GM18951 (cell line): ENCODE data around the gene HSPA12B.

Experiments
- POLR2A ChIP-seq: IDR thresholded peaks from 4 replicates; pipeline ENCODE4 v1.6.1; 2011; ENCODE audit warnings: mild to moderate bottlenecking; ENCODE audit not compliant: insufficient read length, insufficient read depth; ENCODE audit errors: extremely low read depth
- in situ Hi-C: fragments of 300-500 bp; cut with MboI; formaldehyde crosslinking; loops from one replicate; pipeline ENCODE4 v1.12.0; 2022; ENCODE audit warnings: low sequenced_read_pairs, mixed read lengths, inconsistent platforms; ENCODE audit not compliant: unreplicated experiment

HSPA12B gene

GRCh38 chr20:3710011-3710466 lies 22.4 kb upstream of the HSPA12B start:
- in situ Hi-C loops: no loop called here
- TF ChIP-seq POLR2A: no peak

GRCh38 chr20:3710703-3711483 lies 21.6 kb upstream of the HSPA12B start:
- TF ChIP-seq POLR2A: no peak
- in situ Hi-C loops: no loop called here

- in situ Hi-C loops: no loop called here
- no peak for TF ChIP-seq POLR2A
These were observed 21.0 kb upstream of the HSPA12B start for GRCh38 chr20:3711484-3711941.

GRCh38 chr20:3712279-3712873 lies 20.1 kb upstream of the HSPA12B start, which contains the start of gene SIGLEC1:
SIGLEC1 (minus strand) TSS chr20:3712600; CDS start chr20:3707128, 5,472 bp downstream.
- no peak for TF ChIP-seq POLR2A
- in situ Hi-C loops: no loop called here

DNA sequence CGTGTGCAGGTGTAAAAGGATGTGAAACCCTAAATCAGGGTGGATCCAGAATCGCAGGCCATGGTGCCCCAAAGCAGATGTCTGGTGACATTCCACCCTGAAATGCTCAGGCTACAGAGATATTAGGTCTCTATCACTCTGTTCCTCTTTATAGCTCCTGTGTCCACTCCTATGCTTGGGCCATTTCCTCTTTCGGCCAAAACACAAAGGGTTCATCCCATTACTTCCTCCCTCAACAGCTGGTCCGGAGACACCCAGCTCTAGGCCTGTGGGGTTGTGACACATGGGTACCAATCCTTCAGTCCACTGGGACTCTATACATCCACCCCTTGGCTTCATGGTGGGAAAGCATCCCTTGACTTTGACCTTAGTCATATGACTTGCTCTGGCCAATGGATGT lies 18.4 kb upstream of the HSPA12B start:
- in situ Hi-C loops: no loop called here
- no peak for TF ChIP-seq POLR2A

DNA sequence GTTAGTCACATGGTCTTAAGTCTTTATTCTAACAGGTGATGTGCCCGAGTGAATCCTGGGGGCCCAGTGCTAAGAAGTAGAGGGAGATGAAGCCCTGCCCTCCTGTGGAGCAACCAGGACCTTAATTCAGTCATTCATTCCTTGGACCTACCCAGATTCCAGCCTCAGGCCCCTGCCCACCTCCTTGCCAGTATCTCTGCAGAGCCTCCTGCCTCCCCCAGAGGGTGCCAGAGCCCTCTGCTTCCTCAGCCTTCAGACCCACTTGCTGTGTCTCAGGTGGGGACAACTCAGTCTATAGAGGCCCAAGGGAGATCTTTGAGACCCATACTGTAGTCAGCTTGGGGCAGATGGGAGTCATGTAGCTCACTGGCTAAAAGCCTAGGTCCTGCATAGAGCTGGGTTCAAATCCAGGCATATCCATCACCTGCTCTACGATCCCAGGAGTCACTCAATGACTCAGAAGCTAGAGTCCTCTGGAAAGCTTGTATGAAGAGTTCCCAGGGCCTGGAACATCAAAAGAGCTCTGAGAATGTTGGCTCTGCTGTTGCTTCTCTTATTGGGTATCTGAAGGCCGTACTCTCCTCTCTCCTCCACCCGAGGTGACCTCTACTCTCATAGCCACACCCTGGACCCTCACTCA lies 16.2 kb upstream of the HSPA12B start:
- in situ Hi-C loops: no loop called here
- no peak for TF ChIP-seq POLR2A

DNA sequence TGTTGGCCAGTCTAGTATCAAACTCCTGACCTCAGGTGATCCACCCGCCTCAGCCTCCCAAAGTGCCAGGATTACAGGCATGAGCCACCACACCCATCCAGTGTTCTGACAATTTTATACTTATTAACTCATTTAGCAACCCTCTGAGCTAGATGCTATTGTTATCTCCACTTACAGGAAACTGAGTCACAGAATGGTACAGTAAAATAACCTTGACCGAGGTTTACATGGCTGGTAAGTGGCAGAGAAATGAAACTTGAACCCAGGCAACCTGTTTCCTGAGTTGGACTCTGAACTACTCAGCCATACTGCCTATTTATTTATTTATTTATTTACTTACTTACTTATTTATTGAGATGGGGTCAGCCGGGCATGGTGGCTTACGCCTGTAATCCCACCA lies 13.4 kb upstream of the HSPA12B start:
- in situ Hi-C loops: no loop called here
- no peak for TF ChIP-seq POLR2A

DNA sequence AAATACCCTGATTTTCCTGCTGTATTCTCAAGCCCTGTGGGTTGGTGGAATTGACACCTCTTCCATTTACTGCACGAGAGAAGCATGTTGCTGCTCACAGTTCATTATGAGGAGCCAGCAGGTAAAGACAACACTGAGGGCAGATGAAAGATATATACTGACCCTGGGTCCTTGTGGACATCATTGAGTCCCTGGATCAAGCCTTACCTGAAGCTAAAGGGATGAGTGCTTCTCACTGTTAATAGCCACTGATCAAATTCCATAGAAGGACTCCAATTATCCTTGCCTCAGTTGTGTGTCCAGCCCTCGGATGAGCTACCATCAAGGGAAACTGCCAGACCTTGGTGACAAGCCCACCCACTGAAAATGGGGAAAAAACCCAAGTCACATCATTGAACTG lies 12.4 kb upstream of the HSPA12B start:
- in situ Hi-C loops: no loop called here

DNA sequence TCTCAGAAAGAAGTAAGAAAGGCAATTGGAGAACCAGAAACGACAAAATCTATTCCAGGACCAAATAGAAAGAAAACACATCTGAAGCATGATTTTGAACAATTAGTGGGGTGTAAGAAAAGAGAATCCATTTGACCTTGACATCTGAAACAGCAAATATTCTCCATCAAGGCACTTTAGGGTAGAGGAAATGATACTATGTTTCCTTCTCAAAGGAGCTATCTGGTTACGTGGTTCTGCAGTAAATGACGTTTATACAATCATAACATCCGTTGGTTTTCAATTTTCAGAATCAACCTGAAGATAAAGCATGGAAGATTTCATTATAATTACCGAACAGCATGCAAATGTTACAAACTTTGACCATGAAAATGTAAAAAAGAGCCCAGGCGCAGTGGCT lies 11.9 kb upstream of the HSPA12B start:
- no peak for TF ChIP-seq POLR2A
- in situ Hi-C loops: no loop called here

More for the DNA sequence above, 12.4 kb upstream of the HSPA12B start:
- no peak for TF ChIP-seq POLR2A

DNA sequence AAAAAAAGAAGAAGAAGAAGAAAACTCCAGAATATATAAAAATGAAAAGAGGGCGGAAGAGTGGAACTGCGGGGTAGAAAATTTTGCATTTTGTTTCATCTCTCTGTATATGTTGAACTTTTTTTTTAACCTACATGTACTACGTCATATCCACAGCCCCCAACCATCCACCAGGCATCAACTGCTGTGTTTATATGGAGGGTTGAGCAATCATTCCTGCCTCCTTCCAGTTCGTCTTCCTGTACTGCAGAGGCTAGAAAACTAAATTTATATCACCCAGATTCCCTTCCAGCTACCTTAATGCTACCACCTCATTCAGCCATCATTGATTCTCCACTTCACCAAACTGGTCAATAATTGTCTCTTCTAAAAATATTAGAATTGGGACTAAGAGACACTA lies 10.6 kb upstream of the HSPA12B start:
- no peak for TF ChIP-seq POLR2A
- in situ Hi-C loops: no loop called here

DNA sequence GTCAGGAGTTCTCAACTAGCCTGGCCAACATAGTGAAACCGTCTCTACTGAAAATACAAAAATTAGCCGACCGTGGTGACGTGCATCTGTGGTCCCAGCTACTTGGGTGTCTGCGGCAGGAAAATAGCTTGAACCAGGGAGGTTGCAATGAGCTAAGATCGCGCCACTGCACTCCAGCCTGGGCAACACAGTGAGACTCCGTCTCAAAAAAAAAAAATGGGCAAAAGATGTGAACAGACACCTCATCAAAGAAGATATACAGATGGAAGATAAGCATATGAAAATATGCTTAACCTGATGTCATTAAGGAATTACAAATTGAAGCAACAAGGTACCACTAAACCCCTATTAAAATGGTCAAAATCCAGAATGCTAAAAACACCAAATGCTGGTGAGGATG lies 9.2 kb upstream of the HSPA12B start:
- TF ChIP-seq POLR2A: no peak
- in situ Hi-C loops: no loop called here

DNA sequence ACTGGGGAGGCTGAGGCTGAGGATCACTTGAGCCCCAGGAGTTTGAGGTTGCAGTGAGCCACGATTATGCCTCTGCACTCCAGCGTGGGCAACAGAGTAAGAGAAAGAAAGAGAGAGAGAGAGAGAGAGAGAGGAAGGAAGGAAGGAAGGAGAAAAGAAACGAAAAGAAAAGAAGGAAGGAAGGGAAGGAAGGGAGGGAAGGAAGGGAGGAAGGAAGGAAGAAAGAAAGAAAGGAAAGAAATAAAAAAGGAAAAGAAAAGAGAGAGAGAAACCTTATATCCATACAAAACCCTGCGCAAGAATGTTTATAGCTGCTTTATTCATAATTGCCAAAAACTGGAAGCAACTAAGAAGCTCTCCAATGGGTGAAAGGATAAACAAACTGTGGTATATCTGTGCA lies 8.1 kb upstream of the HSPA12B start:
- in situ Hi-C loops: no loop called here

DNA sequence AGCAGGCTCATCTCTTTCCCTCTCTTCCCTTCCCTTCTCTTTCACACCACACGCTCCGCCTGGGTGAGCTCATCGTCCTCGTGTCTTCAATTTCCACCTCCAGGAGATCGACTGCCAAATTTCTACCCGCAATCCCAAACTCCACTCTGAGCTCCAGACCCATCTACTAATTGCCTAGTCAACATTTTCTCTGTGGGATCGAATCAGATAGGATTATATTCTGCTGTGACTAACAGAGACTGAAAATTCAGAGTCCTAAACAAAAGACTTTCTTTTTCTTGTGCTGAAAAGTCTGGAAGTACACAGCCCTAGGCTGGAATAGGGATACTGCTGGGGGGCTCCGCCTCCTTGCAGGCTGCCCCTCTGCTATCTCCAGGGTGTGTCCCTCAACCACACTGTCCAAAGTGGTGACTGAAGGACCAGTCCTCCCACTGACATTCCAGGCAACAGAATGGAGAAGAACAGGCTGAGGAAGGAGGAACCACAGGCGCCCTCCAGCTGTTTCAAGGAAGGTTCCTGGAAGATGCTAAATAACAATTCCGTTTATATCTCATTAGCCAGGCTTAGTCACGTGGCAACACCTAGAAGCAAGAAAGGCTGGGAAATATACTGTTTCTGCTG lies 5.0 kb upstream of the HSPA12B start:
- in situ Hi-C loops: no loop called here
- no peak for TF ChIP-seq POLR2A

More for the DNA sequence above, 8.1 kb upstream of the HSPA12B start:
- no peak for TF ChIP-seq POLR2A
